HT-29 (cell line): ENCODE measurements around the gene NAA35. TPM values are rescaled to one million over a fixed set of nuclear protein-coding genes. Genes with fewer than 3 reads are reported as not detected.

Experiments used
- DNase-seq: peaks from one replicate; pipeline ENCODE4 v3.0.0-alpha.2; 2015; ENCODE audit warnings: low spot score
- total RNA-seq: library from RNA; depleted of rRNA; stranded (reverse); fragments of >200 nt; shearing (Covaris generic); gene quantifications from 2 replicates; pipeline ENCODE4 v1.2.3, GENCODE V29; 2014; rRNA removed

The NAA35 gene
- total RNA-seq, 1 experiment from 2014 or later: 18.7 TPM

DNA sequence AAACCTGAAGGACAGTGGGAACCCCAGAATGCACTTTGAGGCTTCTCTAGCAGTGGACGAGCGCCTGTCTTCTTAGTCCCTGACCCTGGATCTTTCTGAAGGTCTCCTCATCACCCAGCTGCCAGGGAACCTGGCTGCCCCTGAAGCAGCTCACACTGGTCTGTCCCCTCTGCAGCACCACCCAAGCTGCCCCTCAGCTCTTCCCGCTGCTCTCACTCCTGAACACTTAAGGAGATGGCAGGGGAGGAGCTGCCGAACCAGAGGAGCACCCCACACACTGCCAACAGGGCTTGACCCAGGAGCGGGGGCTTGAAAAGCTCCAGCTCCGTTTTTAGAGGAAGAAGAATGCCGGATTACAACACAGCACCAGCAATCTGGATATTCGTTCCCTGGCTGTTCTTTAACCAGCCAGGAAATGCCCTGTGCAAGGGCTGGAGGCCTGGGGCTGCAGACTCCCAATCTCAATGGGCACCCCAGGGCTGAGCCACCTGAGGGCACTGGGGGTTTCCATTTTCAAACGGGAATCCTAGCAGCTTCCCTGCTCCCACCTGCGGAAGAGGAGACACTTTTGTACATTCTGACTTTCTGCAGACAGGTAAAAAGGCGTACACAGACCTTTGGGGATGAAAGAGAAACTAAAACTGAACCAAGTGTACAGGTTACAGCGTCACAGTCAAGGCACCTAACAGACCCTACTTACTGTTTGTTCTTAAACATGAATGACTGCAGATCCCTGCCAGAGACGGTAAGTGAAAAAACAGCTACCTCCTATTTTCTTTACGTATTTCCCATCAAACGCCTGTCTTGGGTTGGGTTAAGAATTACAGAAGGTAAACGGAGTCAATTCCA is 122.1 kb downstream of the NAA35 start:
- DNase-seq: no peak

DNA sequence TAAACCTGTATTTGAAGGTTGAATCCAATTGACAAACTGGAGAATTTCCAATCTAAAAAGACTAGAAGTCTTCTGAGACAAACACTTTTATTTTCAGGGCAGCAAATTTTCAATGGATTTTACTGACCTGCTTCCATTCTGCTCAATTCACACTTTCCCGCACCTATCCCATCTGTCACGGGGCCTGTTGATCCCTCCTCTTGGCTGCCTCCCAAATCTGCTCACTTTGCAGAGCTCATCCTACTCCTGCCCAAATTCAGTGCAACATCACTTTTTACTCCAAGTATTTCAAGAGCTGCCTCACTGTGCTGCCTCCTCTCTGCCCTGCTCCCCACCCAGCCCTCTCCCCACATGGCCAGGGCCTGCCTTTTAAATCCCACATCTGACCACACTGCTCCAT is 123.3 kb downstream of the NAA35 start:
- DNase-seq: no peak

DNA sequence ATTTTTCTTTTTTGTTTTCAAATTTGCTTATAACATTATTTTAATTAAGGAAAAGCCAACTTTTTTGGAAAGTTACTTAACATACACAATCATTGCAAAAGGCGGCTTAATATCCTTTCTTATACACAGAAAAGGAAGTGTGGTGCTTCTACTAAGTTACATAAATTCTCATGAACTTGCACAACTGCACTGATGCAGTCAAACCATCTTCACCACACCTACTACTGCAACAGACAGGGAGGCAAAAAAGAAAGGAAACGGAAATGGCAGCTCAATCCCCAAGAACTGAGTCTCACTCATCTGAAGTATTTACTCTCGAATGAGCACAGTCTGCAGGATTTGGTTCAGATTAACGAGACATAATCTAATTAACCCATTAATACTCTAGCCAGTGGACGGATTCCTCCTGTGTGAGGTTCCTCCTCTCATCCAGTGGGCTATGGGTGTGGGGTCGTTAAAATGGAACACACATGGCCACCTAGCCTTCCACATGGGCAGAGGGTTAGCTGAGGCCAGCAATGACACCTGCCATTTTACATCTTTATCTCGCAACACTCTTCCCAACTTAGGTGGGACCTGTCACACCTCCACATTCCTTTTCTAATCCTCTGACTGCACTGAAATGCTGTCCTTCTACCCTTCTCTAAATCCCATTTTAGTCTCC is 128.4 kb downstream of the NAA35 start:
- DNase-seq: no peak

Other genes starting within 250 kb of the NAA35 start
- 6.5 and 6.7 TPM in 2 replicates for gene AGTPBP1, start 199.2 kb upstream of the NAA35 start, total RNA-seq
- 41.0 and 50.7 TPM in 2 replicates for gene GOLM1, start 158.4 kb downstream of the NAA35 start, total RNA-seq